Endodermal cell (in vitro differentiated cells): ENCODE results near the gene PRKCA. TPM values are rescaled to one million over a fixed set of nuclear protein-coding genes. Genes with fewer than 3 reads are reported as not detected.
A peak's percentile ranks its signal among the peaks of the same experiment; 100 is the strongest.

ENCODE experiments used
- DNase-seq: peaks from one replicate; pipeline ENCODE4 v3.0.0-alpha.2; 2017
- H3K27ac ChIP-seq: 2 replicates; pipeline ENCODE4 v1.5.1; 2013; ENCODE audit warnings: mild to moderate bottlenecking, low read depth, low read length, moderate library complexity
- H3K27me3 ChIP-seq: 2 replicates; pipeline ENCODE4 v1.6.1; 2013; ENCODE audit warnings: mild to moderate bottlenecking, low read length, moderate library complexity; ENCODE audit not compliant: insufficient read depth, control insufficient read depth, poor library complexity, severe bottlenecking
- H3K36me3 ChIP-seq: 2 replicates; pipeline ENCODE4 v1.7.0; 2013; ENCODE audit warnings: mild to moderate bottlenecking, low read length, moderate library complexity; ENCODE audit not compliant: control insufficient read depth, insufficient read depth
- H3K4me1 ChIP-seq: one replicate; pipeline ENCODE4 v1.7.0; 2013; ENCODE audit warnings: low read length; ENCODE audit not compliant: control insufficient read depth, insufficient read depth
- H3K4me3 ChIP-seq: 2 replicates; pipeline ENCODE4 v1.5.1; 2013; ENCODE audit warnings: mild to moderate bottlenecking, low read length, moderate library complexity
- H3K9ac ChIP-seq: 2 replicates; pipeline ENCODE4 v1.6.1; 2013; ENCODE audit warnings: mild to moderate bottlenecking, low read length, moderate library complexity; ENCODE audit not compliant: poor library complexity, severe bottlenecking; ENCODE audit errors: extremely low read depth
- H3K9me3 ChIP-seq: 2 replicates; pipeline ENCODE4 v1.6.1; 2013; ENCODE audit warnings: mild to moderate bottlenecking, low read length, moderate library complexity; ENCODE audit not compliant: control insufficient read depth
- H3K27ac Mint-ChIP-seq: 2 replicates; pipeline ENCODE4 v1.8.0; 2020; ENCODE audit warnings: mixed read lengths
- H3K27me3 Mint-ChIP-seq: 2 replicates; pipeline ENCODE4 v1.8.0; 2021; ENCODE audit warnings: mild to moderate bottlenecking, mixed read lengths; ENCODE audit not compliant: insufficient read depth
- H3K36me3 Mint-ChIP-seq: 2 replicates; pipeline ENCODE4 v1.8.0; 2020; ENCODE audit warnings: low read depth, mixed read lengths
- H3K4me1 Mint-ChIP-seq: 2 replicates; pipeline ENCODE4 v1.8.0; 2020; ENCODE audit warnings: mixed read lengths
- H3K4me3 Mint-ChIP-seq: 2 replicates; pipeline ENCODE4 v1.8.0; 2020; ENCODE audit warnings: mild to moderate bottlenecking, moderate library complexity, mixed read lengths
- H3K9me3 Mint-ChIP-seq: 2 replicates; pipeline ENCODE4 v1.8.0; 2020; ENCODE audit warnings: mild to moderate bottlenecking, mixed read lengths
- CTCF ChIP-seq: fragments of 200-600 bp; sonication (generic); conservative IDR thresholded peaks from 2 replicates; pipeline ENCODE4 v1.5.0; 2021; ENCODE audit warnings: antibody characterized with exemption, mild to moderate bottlenecking
- WGBS, 2 experiments: methylation state at CpG; one replicate each; pipeline versions ENCODE4 v1.1.5 to v1.1.7; 2013; ENCODE audit warnings: missing lambda C conversion rate in 2 of 2, mixed read lengths in 1 of 2; ENCODE audit not compliant: insufficient coverage in 1 of 2, insufficient read length in 1 of 2; 5-methylcytosine and 5-hydroxymethylcytosine counted together
- total RNA-seq, 2 donors: library from RNA; stranded (reverse); fragmentation: NEBNext Ultra II Directional in 1 of 2; extraction: Animal tissue kit (Norgen Biotek cat#: 25700) in 1 of 2; gene quantifications; 2 replicates in 1 of 2; 3 replicates in 1 of 2; pipeline ENCODE4 v1.2.1, GENCODE V29; 2021

Gene PRKCA
- total RNA-seq, 2 donors from 2014 or later: 8.7 to 14.6 TPM

- TF ChIP-seq CTCF: peak; percentile 49
- peaks cover 15% of the 10 kb centered on the region for H3K4me1 Mint-ChIP-seq
- H3K9ac ChIP-seq: no peak overlapping the region
- H3K27me3 ChIP-seq: no peaks in the 10 kb centered on the region
- H3K27me3 Mint-ChIP-seq: no peaks in the 10 kb centered on the region
- no peak overlapping the region for H3K27ac ChIP-seq
- no peak overlapping the region for H3K4me3 ChIP-seq
- peaks cover 3% of the 10 kb centered on the region for H3K9me3 Mint-ChIP-seq
- no peak overlapping the region for H3K27ac Mint-ChIP-seq
- no peaks in the 10 kb centered on the region for H3K4me1 ChIP-seq
- no peaks in the 10 kb centered on the region for H3K36me3 ChIP-seq
- peaks cover 11% of the 10 kb centered on the region for H3K9me3 ChIP-seq
- no peak for DNase-seq
- no peaks in the 10 kb centered on the region for H3K36me3 Mint-ChIP-seq
- WGBS, 2 experiments: 90 to 92% methylated on average over 2 to 5 of the region's 5 CpGs
- no peak overlapping the region for H3K4me3 Mint-ChIP-seq
These were observed 280.1 kb downstream of the PRKCA start for GRCh38 chr17:66582373-66583111.

GRCh38 chr17:66583112-66583748 lies 280.8 kb downstream of the PRKCA start:
- H3K27me3 ChIP-seq: no peaks in the 10 kb centered on the region
- no peaks in the 10 kb centered on the region for H3K27me3 Mint-ChIP-seq
- peaks cover 11% of the 10 kb centered on the region for H3K9me3 ChIP-seq
- no peaks in the 10 kb centered on the region for H3K4me1 ChIP-seq
- no peak overlapping the region for H3K4me3 Mint-ChIP-seq
- H3K4me1 Mint-ChIP-seq: peaks cover 11% of the 10 kb centered on the region
- H3K9ac ChIP-seq: no peak overlapping the region
- peaks cover 3% of the 10 kb centered on the region for H3K9me3 Mint-ChIP-seq
- no peak overlapping the region for H3K27ac Mint-ChIP-seq
- H3K36me3 ChIP-seq: no peaks in the 10 kb centered on the region
- DNase-seq: no peak
- H3K27ac ChIP-seq: no peak overlapping the region
- no peak for TF ChIP-seq CTCF
- no peaks in the 10 kb centered on the region for H3K36me3 Mint-ChIP-seq
- 93 to 100% methylated on average over 3 to 4 of the region's 4 CpGs for WGBS, 2 experiments
- no peak overlapping the region for H3K4me3 ChIP-seq

GRCh38 chr17:66584927-66585326 lies 282.5 kb downstream of the PRKCA start:
- Mint-ChIP-seq H3K4me3 (no peak overlapping the region), H3K27ac (no peak overlapping the region), H3K27me3 (no peaks in the 10 kb centered on the region), H3K4me1 (peaks cover 11% of the 10 kb centered on the region), H3K36me3 (no peaks in the 10 kb centered on the region), H3K9me3 (peaks cover 11% of the 10 kb centered on the region)
- no peaks in the 10 kb centered on the region for H3K27me3 ChIP-seq
- H3K9me3 ChIP-seq: peaks cover 11% of the 10 kb centered on the region
- no peak overlapping the region for H3K27ac ChIP-seq
- DNase-seq: no peak
- no peaks in the 10 kb centered on the region for H3K4me1 ChIP-seq
- 96 to 100% methylated on average over 2 to 4 of the region's 4 CpGs for WGBS, 2 experiments
- no peaks in the 10 kb centered on the region for H3K36me3 ChIP-seq
- no peak overlapping the region for H3K9ac ChIP-seq
- no peak for TF ChIP-seq CTCF
- no peak overlapping the region for H3K4me3 ChIP-seq
